ENCODE measurements around the gene NARF. TPM values are rescaled to one million over a fixed set of nuclear protein-coding genes. Genes with fewer than 3 reads are reported as not detected.

NARF gene
- total RNA-seq, 1 experiment from 2014 or later, result 96.7 TPM

DNA sequence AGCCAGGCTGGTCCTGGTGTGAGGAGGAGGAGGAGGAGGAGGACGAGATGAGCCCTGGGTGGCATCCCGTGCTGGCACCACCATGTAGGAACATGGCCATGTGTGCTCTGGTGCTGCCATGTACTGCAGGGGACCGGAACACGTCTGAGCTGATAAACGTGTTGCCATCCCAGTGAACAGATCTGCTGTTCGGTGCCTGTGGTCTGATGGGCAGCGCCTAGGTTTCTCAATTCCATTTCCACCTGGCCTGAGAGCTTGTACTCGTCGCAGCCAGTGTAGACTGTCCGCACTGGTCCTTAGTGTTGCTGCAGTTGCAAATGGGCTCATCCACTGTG, 32.6 kb downstream of the NARF start (continued):
- no peak for TF ChIP-seq ESRRA (CRISPR knock-in tag; IDR thresholded peaks at IDR 0.05; ENCODE audit: borderline replicate concordance)
- TF ChIP-seq, protein P1, sequence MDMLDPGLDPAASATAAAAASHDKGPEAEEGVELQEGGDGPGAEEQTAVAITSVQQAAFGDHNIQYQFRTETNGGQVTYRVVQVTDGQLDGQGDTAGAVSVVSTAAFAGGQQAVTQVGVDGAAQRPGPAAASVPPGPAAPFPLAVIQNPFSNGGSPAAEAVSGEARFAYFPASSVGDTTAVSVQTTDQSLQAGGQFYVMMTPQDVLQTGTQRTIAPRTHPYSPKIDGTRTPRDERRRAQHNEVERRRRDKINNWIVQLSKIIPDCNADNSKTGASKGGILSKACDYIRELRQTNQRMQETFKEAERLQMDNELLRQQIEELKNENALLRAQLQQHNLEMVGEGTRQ (CRISPR knock-in tag; IDR thresholded peaks at IDR 0.05), result no peak
- no peak for TF ChIP-seq ZNF232 (CRISPR knock-in tag; IDR thresholded peaks at IDR 0.05)

GRCh38 chr17:82491533-82491932, 33.0 kb downstream of the NARF start:
- CTCF ChIA-PET, result interaction anchor here (0.6 kb wide), 1 partner anchor 60 kb away, joined by 3 read pairs; no protein-coding TSS in a partner anchor
- H3K27ac Mint-ChIP-seq, result peak overlapping the region; percentile 68; the same call in 1 of the 2 replicates
- peaks cover 15% of the 10 kb centered on the region for H3K4me1 Mint-ChIP-seq
- no peak overlapping the region for H3K4me3 Mint-ChIP-seq
- peaks cover 13% of the 10 kb centered on the region for H3K36me3 Mint-ChIP-seq
- no peak for DNase-seq (ENCODE audit: low spot score)
- POLR2A ChIA-PET, result no interaction called here
- TF ChIP-seq ATF3 (CRISPR knock-in tag; conservative IDR thresholded peaks at IDR 0.05), result no peak
- no peaks in the 10 kb centered on the region for H3K9me3 Mint-ChIP-seq
- ATAC-seq, result no peak
- peaks cover 13% of the 10 kb centered on the region for H3K27me3 Mint-ChIP-seq (ENCODE audit: low read depth)

GRCh38 chr17:82492643-82493225, 34.2 kb downstream of the NARF start:
- ATAC-seq (no peak), DNase-seq (ENCODE audit: low spot score) (no peak)
- POLR2A ChIA-PET, result interaction anchor here (0.6 kb wide), 1 partner anchor 198 kb away, joined by 3 read pairs; no protein-coding TSS in a partner anchor
- Mint-ChIP-seq H3K9me3 (no peaks in the 10 kb centered on the region), H3K4me1 (peaks cover 17% of the 10 kb centered on the region), H3K27me3 (ENCODE audit: low read depth) (peaks cover 22% of the 10 kb centered on the region), H3K36me3 (peaks cover 4% of the 10 kb centered on the region), H3K27ac (no peak overlapping the region), H3K4me3 (no peak overlapping the region)
- TF ChIP-seq STAT6 (CRISPR knock-in tag; conservative IDR thresholded peaks at IDR 0.05; ENCODE audit: low read depth) (no peak), CREM (CRISPR knock-in tag; IDR thresholded peaks at IDR 0.05) (no peak), PRRX2 (CRISPR knock-in tag; IDR thresholded peaks at IDR 0.05) (no peak), ZNF219 (CRISPR knock-in tag; IDR thresholded peaks at IDR 0.05; ENCODE audit: borderline replicate concordance) (no peak)
- TF ChIP-seq, protein P2, sequence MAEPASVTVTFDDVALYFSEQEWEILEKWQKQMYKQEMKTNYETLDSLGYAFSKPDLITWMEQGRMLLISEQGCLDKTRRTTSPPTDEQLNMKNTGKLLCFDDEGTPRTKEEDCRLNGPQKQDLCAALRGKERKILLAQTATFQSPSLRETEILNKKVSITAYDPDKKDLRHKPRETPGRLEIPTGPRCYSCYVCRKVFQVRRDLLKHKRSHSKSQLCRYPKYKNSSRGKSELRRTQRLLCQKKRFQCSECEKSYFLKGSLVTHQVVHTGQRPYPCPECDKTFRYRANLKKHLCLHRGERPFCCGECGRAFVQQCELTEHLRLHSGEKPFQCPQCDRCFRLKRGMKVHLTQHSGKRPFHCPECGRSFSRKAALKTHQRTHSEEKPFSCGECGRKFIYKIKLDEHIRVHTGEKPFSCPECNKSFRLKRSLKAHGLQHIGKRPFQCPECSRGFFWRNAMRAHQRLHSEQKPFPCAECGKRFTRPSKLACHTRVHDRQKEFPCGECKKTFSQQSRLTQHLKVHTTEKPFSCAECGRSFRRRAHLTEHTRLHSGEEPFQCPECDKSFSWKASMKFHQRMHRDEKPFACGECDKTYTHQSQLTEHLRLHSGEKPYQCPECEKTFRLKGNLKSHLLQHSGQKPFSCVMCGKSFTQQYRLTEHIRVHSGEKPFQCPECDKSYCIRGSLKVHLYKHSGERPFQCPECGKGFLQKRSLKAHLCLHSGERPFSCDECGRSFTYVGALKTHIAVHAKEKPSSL (CRISPR knock-in tag; conservative IDR thresholded peaks at IDR 0.05), result no peak
- TF ChIP-seq, protein P3, sequence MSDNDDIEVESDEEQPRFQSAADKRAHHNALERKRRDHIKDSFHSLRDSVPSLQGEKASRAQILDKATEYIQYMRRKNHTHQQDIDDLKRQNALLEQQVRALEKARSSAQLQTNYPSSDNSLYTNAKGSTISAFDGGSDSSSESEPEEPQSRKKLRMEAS (CRISPR knock-in tag; IDR thresholded peaks at IDR 0.05), result no peak
- CTCF ChIA-PET, result interaction anchor here (0.7 to 2.1 kb wide), 2 partner anchors 61 to 81 kb away, joined by 3 to 16 read pairs; no protein-coding TSS in a partner anchor

GRCh38 chr17:82493226-82493781, 34.8 kb downstream of the NARF start:
- H3K9me3 Mint-ChIP-seq, result no peaks in the 10 kb centered on the region
- ATAC-seq (no peak), DNase-seq (ENCODE audit: low spot score) (no peak)
- TF ChIP-seq TEAD4 (CRISPR knock-in tag; IDR thresholded peaks at IDR 0.05) (no peak), ZNF423 (CRISPR knock-in tag; IDR thresholded peaks at IDR 0.05) (no peak), HMGXB4 (CRISPR knock-in tag; IDR thresholded peaks at IDR 0.05) (no peak), SMAD3 (CRISPR knock-in tag; IDR thresholded peaks at IDR 0.05; ENCODE audit: borderline replicate concordance) (no peak), PRRX2 (CRISPR knock-in tag; IDR thresholded peaks at IDR 0.05) (no peak), ATF3 (CRISPR knock-in tag; conservative IDR thresholded peaks at IDR 0.05) (no peak)
- H3K4me3 Mint-ChIP-seq, result peak overlapping the region; percentile 86; the same call in 1 of the 2 replicates
- CTCF ChIA-PET, result interaction anchor here (0.9 to 2.6 kb wide), 5 partner anchors 10 to 62 kb away, joined by 3 to 16 read pairs (median 7); no protein-coding TSS in a partner anchor
- H3K27me3 Mint-ChIP-seq (ENCODE audit: low read depth), result peaks cover 28% of the 10 kb centered on the region
- POLR2A ChIA-PET, result interaction anchor here (0.6 kb wide), 1 partner anchor 197 kb away, joined by 3 read pairs; no protein-coding TSS in a partner anchor
- no peaks in the 10 kb centered on the region; the same call in 1 of the 2 replicates for H3K36me3 Mint-ChIP-seq
- H3K27ac Mint-ChIP-seq, result no peak overlapping the region; the same call in 1 of the 2 replicates
- peaks cover 20% of the 10 kb centered on the region for H3K4me1 Mint-ChIP-seq

Data from WTC11 (cell line).